ENCODE results near the gene SLC37A4. TPM values are rescaled to one million over a fixed set of nuclear protein-coding genes. Genes with fewer than 3 reads are reported as not detected.

The SLC37A4 gene
- total and polyA plus RNA-seq, 2 of the 13 experiments (the other 11 are each of a cell fraction or from before 2014, with no cell fraction given): 43.0 to 56.1 TPM

- TF ChIP-seq ZNF605 (CRISPR knock-in tag; IDR thresholded peaks at IDR 0.05): peak; percentile 42; the same call in 1 of the 2 replicates
- TF ChIP-seq PCBP1 (IDR thresholded peaks at IDR 0.05; ENCODE audit: borderline replicate concordance, low read depth, low read length): peak; percentile 64; the same call in 1 of the 2 replicates
- TF ChIP-seq, protein P1, sequence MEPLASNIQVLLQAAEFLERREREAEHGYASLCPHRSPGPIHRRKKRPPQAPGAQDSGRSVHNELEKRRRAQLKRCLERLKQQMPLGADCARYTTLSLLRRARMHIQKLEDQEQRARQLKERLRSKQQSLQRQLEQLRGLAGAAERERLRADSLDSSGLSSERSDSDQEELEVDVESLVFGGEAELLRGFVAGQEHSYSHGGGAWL (CRISPR knock-in tag; IDR thresholded peaks at IDR 0.05): peak; percentile 79
- no peak for TF ChIP-seq RFX5 (IDR thresholded peaks at IDR 0.05; ENCODE audit: low read depth, low read length)
- peak; percentile 62 for TF ChIP-seq HOMEZ (CRISPR knock-in tag; IDR thresholded peaks at IDR 0.05; ENCODE audit: low read depth)
- TF ChIP-seq, protein P2, sequence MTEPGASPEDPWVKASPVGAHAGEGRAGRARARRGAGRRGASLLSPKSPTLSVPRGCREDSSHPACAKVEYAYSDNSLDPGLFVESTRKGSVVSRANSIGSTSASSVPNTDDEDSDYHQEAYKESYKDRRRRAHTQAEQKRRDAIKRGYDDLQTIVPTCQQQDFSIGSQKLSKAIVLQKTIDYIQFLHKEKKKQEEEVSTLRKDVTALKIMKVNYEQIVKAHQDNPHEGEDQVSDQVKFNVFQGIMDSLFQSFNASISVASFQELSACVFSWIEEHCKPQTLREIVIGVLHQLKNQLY (CRISPR knock-in tag; IDR thresholded peaks at IDR 0.05): peak; percentile 84
- TF ChIP-seq ISL2 (CRISPR knock-in tag; IDR thresholded peaks at IDR 0.05): peak; percentile 63; the same call in 1 of the 2 replicates
- TF ChIP-seq AGO2 (optimal IDR thresholded peaks at IDR 0.05; ENCODE audit: low read depth, low read length): peak; percentile 85
- TF ChIP-seq ZNF331 (CRISPR knock-in tag; IDR thresholded peaks at IDR 0.05): peak; percentile 89
- TF ChIP-seq ZSCAN21 (CRISPR knock-in tag; IDR thresholded peaks at IDR 0.05; ENCODE audit: borderline replicate concordance): peak; percentile 87; the same call in 1 of the 2 replicates
- 0 out of 2 replicates have a peak, but pooled peaks have one; percentile 63 for TF ChIP-seq ZNF12 (CRISPR knock-in tag; IDR thresholded peaks at IDR 0.05)
- TF ChIP-seq ZNF746 (CRISPR knock-in tag; IDR thresholded peaks at IDR 0.05): peak; percentile 12; the same call in 1 of the 2 replicates
- TF ChIP-seq TOE1 (CRISPR knock-in tag; IDR thresholded peaks at IDR 0.05): no peak
- peak; percentile 68; the same call in 1 of the 2 replicates for TF ChIP-seq ZBED4 (CRISPR knock-in tag; IDR thresholded peaks at IDR 0.05; ENCODE audit: borderline replicate concordance)
- TF ChIP-seq, protein P3, sequence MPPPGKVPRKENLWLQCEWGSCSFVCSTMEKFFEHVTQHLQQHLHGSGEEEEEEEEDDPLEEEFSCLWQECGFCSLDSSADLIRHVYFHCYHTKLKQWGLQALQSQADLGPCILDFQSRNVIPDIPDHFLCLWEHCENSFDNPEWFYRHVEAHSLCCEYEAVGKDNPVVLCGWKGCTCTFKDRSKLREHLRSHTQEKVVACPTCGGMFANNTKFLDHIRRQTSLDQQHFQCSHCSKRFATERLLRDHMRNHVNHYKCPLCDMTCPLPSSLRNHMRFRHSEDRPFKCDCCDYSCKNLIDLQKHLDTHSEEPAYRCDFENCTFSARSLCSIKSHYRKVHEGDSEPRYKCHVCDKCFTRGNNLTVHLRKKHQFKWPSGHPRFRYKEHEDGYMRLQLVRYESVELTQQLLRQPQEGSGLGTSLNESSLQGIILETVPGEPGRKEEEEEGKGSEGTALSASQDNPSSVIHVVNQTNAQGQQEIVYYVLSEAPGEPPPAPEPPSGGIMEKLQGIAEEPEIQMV (CRISPR knock-in tag; IDR thresholded peaks at IDR 0.05; ENCODE audit: low read depth): peak; percentile 73; the same call in 1 of the 2 replicates
Observed at GRCh38 chr11:119030329-119031047, at the start of gene SLC37A4 (continued).

All from HepG2 (cell line).